Coronary artery (tissue), 2 donors: ENCODE results near the gene CRABP2.

Experiments
- DNase-seq: peaks from one replicate; pipeline ENCODE4 v3.0.0-alpha.2; 2017; ENCODE audit warnings: low spot score
- H3K27ac ChIP-seq, 2 donors: fragments of 200-600 bp; sonication (generic); one replicate each; pipeline ENCODE4 v1.5.1; 2016 to 2019
- H3K4me3 ChIP-seq: fragments of 200-600 bp; sonication (generic); 2 replicates; pipeline ENCODE4 v1.5.1; 2016; ENCODE audit warnings: mild to moderate bottlenecking, moderate library complexity
- CTCF ChIP-seq: fragments of 200-600 bp; sonication (generic); IDR thresholded peaks from one replicate; pipeline ENCODE4 v1.5.1; 2019; ENCODE audit warnings: antibody characterized with exemption

Gene CRABP2

GRCh38 chr1:156705321-156705917 lies at the start of gene CRABP2:
Gene CRABP2, minus strand, starts transcription at chr1:156705583. Its CDS starts 137 bp downstream, at chr1:156705446.
- TF ChIP-seq CTCF = no peak
- Histone ChIP-seq H3K4me3 (peak within 1 kb of the TSS; percentile 71), H3K27ac (peak within 1 kb of the TSS; percentile 81 to 89)
- DNase-seq = no peak

- DNase-seq = no peak
- Histone ChIP-seq H3K27ac (no peak overlapping the region), H3K4me3 (no peak overlapping the region)
- TF ChIP-seq CTCF = no peak
These were observed 48.8 kb upstream of the CRABP2 start for GRCh38 chr1:156754219-156754618.

- no peak overlapping the region for H3K27ac ChIP-seq
- DNase-seq = no peak
- peak overlapping the region; percentile 100 for H3K4me3 ChIP-seq
- no peak for TF ChIP-seq CTCF
These were observed 47.6 kb upstream of the CRABP2 start for GRCh38 chr1:156752843-156753482.

GRCh38 chr1:156751757-156752481 lies 46.5 kb upstream of the CRABP2 start:
- Histone ChIP-seq H3K4me3 (peak overlapping the region; percentile 100), H3K27ac (peak overlapping the region; percentile 98 to 99)
- no peak for TF ChIP-seq CTCF
- peak; percentile 98 for DNase-seq

GRCh38 chr1:156751451-156751756 lies 46.0 kb upstream of the CRABP2 start, which contains the start of gene HDGF:
Gene HDGF, minus strand, starts transcription at chr1:156751675. Its CDS starts 246 bp downstream, at chr1:156751429.
- no peak for TF ChIP-seq CTCF
- Histone ChIP-seq H3K27ac (peak within 1 kb of the TSS; percentile 98 to 99), H3K4me3 (peak within 1 kb of the TSS; percentile 100)
- DNase-seq = no peak

GRCh38 chr1:156750711-156751450 lies 45.5 kb upstream of the CRABP2 start:
- peak; percentile 79 for DNase-seq
- peak overlapping the region; percentile 98 to 99 for H3K27ac ChIP-seq

More at GRCh38 chr1:156750711-156751450, 45.5 kb upstream of the CRABP2 start:
- no peak for TF ChIP-seq CTCF
- H3K4me3 ChIP-seq = peak overlapping the region; percentile 100
